ENCODE data around the gene LGR4. TPM values are rescaled to one million over a fixed set of nuclear protein-coding genes. Genes with fewer than 3 reads are reported as not detected.
A peak's percentile ranks its signal among the peaks of the same experiment; 100 is the strongest.

Gene LGR4
- total and polyA plus RNA-seq, 10 of the 15 experiments (the other 5 are each of a cell fraction or from before 2014, with no cell fraction given) = under 0.01 to 0.64 (median 0.04) TPM; not detected in 5

DNA sequence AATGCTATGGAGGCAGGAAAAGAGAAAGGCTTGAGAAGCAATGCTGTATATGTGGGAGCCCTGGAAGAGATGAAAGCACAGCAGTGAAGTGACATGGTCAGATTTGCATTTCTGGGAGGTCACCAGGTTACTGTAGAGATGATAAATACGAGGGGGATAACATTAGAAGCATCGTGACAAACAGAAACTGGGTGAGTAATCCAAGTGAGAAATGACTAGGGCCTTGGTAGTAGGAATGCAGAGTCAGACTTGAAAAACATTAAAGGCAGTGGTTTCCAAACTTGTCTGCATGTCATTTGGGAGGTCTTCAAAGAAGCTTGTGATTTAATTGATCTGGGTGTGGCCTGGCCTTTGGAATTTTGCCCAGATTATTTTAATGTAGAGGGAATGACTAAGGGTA, 153.5 kb downstream of the LGR4 start (continued):
- TF ChIP-seq YY1 (IDR thresholded peaks at IDR 0.05; ENCODE audit: low read depth, low read length) (no peak), ZNF217 (IDR thresholded peaks at IDR 0.05) (no peak), WRNIP1 (IDR thresholded peaks at IDR 0.05; ENCODE audit: borderline replicate concordance, low read depth, low read length) (no peak), ASH2L (IDR thresholded peaks at IDR 0.05; ENCODE audit: borderline replicate concordance, low read depth) (no peak), SMARCA5 (IDR thresholded peaks at IDR 0.05) (no peak), MTA3 (IDR thresholded peaks at IDR 0.05; ENCODE audit: borderline replicate concordance, low read length) (no peak), TCF3 (IDR thresholded peaks at IDR 0.05; ENCODE audit: borderline replicate concordance, insufficient read depth, low read depth, low read length) (no peak), JUND (IDR thresholded peaks at IDR 0.05; ENCODE audit: low read depth, low read length) (no peak; the same call in 1 of the 2 replicates), ZZZ3 (IDR thresholded peaks at IDR 0.05; ENCODE audit: control insufficient read depth, insufficient read length, low read depth) (no peak), ATF7 (IDR thresholded peaks at IDR 0.05; ENCODE audit: low read depth) (peak; percentile 87), BRCA1 (IDR thresholded peaks at IDR 0.05; ENCODE audit: low read depth, low read length) (no peak), MYC (IDR thresholded peaks at IDR 0.05; ENCODE audit: insufficient read depth, insufficient read length, insufficient replicate concordance, low read length, severe bottlenecking) (no peak), ZNF274 (IDR thresholded peaks at IDR 0.05; ENCODE audit: insufficient read depth, insufficient read length) (no peak), RELA (IDR thresholded peaks at IDR 0.05; ENCODE audit: borderline replicate concordance, partially characterized antibody) (no peak), CBX3 (IDR thresholded peaks at IDR 0.05; ENCODE audit: borderline replicate concordance, low read depth) (no peak), GATAD2B (conservative IDR thresholded peaks at IDR 0.05; ENCODE audit: low read depth) (no peak), SUZ12 (IDR thresholded peaks at IDR 0.05; ENCODE audit: unreplicated experiment) (no peak), GABPA (IDR thresholded peaks at IDR 0.05; ENCODE audit: low read depth) (peak; percentile 43; the same call in 1 of the 2 replicates), STAT3 (IDR thresholded peaks at IDR 0.05; ENCODE audit: low read depth, low read length) (no peak), FOXK2 (IDR thresholded peaks at IDR 0.05) (no peak)
- TF ChIP-seq, protein P1, sequence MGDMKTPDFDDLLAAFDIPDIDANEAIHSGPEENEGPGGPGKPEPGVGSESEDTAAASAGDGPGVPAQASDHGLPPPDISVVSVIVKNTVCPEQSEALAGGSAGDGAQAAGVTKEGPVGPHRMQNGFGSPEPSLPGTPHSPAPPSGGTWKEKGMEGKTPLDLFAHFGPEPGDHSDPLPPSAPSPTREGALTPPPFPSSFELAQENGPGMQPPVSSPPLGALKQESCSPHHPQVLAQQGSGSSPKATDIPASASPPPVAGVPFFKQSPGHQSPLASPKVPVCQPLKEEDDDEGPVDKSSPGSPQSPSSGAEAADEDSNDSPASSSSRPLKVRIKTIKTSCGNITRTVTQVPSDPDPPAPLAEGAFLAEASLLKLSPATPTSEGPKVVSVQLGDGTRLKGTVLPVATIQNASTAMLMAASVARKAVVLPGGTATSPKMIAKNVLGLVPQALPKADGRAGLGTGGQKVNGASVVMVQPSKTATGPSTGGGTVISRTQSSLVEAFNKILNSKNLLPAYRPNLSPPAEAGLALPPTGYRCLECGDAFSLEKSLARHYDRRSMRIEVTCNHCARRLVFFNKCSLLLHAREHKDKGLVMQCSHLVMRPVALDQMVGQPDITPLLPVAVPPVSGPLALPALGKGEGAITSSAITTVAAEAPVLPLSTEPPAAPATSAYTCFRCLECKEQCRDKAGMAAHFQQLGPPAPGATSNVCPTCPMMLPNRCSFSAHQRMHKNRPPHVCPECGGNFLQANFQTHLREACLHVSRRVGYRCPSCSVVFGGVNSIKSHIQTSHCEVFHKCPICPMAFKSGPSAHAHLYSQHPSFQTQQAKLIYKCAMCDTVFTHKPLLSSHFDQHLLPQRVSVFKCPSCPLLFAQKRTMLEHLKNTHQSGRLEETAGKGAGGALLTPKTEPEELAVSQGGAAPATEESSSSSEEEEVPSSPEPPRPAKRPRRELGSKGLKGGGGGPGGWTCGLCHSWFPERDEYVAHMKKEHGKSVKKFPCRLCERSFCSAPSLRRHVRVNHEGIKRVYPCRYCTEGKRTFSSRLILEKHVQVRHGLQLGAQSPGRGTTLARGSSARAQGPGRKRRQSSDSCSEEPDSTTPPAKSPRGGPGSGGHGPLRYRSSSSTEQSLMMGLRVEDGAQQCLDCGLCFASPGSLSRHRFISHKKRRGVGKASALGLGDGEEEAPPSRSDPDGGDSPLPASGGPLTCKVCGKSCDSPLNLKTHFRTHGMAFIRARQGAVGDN (IDR thresholded peaks at IDR 0.05) = no peak
- TF ChIP-seq, protein P2, sequence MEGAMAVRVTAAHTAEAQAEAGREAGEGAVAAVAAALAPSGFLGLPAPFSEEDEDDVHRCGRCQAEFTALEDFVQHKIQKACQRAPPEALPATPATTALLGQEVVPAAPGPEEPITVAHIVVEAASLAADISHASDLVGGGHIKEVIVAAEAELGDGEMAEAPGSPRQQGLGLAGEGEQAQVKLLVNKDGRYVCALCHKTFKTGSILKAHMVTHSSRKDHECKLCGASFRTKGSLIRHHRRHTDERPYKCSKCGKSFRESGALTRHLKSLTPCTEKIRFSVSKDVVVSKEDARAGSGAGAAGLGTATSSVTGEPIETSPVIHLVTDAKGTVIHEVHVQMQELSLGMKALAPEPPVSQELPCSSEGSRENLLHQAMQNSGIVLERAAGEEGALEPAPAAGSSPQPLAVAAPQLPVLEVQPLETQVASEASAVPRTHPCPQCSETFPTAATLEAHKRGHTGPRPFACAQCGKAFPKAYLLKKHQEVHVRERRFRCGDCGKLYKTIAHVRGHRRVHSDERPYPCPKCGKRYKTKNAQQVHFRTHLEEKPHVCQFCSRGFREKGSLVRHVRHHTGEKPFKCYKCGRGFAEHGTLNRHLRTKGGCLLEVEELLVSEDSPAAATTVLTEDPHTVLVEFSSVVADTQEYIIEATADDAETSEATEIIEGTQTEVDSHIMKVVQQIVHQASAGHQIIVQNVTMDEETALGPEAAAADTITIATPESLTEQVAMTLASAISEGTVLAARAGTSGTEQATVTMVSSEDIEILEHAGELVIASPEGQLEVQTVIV (IDR thresholded peaks at IDR 0.05; ENCODE audit: borderline replicate concordance, partially characterized antibody) = no peak
- TF ChIP-seq, protein P3, sequence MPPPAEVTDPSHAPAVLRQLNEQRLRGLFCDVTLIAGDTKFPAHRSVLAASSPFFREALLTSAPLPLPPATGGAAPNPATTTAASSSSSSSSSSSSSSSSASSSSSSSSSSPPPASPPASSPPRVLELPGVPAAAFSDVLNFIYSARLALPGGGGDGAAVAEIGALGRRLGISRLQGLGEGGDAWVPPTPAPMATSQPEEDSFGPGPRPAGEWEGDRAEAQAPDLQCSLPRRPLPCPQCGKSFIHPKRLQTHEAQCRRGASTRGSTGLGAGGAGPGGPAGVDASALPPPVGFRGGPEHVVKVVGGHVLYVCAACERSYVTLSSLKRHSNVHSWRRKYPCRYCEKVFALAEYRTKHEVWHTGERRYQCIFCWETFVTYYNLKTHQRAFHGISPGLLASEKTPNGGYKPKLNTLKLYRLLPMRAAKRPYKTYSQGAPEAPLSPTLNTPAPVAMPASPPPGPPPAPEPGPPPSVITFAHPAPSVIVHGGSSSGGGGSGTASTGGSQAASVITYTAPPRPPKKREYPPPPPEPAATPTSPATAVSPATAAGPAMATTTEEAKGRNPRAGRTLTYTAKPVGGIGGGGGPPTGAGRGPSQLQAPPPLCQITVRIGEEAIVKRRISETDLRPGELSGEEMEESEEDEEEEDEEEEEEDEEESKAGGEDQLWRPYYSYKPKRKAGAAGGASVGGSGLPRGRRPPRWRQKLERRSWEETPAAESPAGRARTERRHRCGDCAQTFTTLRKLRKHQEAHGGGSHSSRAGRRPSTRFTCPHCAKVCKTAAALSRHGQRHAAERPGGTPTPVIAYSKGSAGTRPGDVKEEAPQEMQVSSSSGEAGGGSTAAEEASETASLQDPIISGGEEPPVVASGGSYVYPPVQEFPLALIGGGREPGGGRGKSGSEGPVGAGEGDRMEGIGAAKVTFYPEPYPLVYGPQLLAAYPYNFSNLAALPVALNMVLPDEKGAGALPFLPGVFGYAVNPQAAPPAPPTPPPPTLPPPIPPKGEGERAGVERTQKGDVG (CRISPR knock-in tag; IDR thresholded peaks at IDR 0.05) = no peak

All from GM12878 (cell line).